Neural progenitor cell (in vitro differentiated cells): ENCODE measurements around the gene GSX2. TPM values are rescaled to one million over a fixed set of nuclear protein-coding genes. Genes with fewer than 3 reads are reported as not detected.

Experiments
- DNase-seq: peaks from one replicate; pipeline ENCODE4 v3.0.0-alpha.2; 2016; ENCODE audit warnings: low spot score
- H2AFZ ChIP-seq: fragments of 200-600 bp; sonication (generic); replicated peaks from 2 replicates; pipeline ENCODE4 v1.6.1; 2016; ENCODE audit warnings: antibody characterized with exemption
- H3F3A ChIP-seq: fragments of 200-600 bp; sonication (generic); 2 replicates; pipeline ENCODE4 v1.6.1; 2016; ENCODE audit warnings: antibody characterized with exemption, low read depth
- H3K27ac ChIP-seq: fragments of 200-600 bp; sonication (generic); 2 replicates; pipeline ENCODE4 v1.5.1; 2016; ENCODE audit warnings: mild to moderate bottlenecking
- H3K27me3 ChIP-seq: fragments of 200-600 bp; sonication (generic); 2 replicates; pipeline ENCODE4 v1.6.1; 2016; ENCODE audit warnings: mild to moderate bottlenecking, moderate library complexity
- H3K36me3 ChIP-seq: fragments of 200-600 bp; sonication (generic); 2 replicates; pipeline ENCODE4 v1.5.1; 2016
- H3K4me1 ChIP-seq: fragments of 200-600 bp; sonication (generic); 2 replicates; pipeline ENCODE4 v1.6.1; 2016; ENCODE audit warnings: mixed run types
- H3K4me2 ChIP-seq: fragments of 200-600 bp; sonication (generic); 2 replicates; pipeline ENCODE4 v1.6.1; 2016
- H3K4me3 ChIP-seq: fragments of 200-600 bp; sonication (generic); 2 replicates; pipeline ENCODE4 v1.5.1; 2016
- H3K79me2 ChIP-seq: fragments of 200-600 bp; sonication (generic); 2 replicates; pipeline ENCODE4 v1.6.1; 2016; ENCODE audit warnings: low read depth
- H3K9ac ChIP-seq: fragments of 200-600 bp; sonication (generic); 2 replicates; pipeline ENCODE4 v1.6.1; 2016
- H3K9me3 ChIP-seq: fragments of 200-600 bp; sonication (generic); 2 replicates; pipeline ENCODE4 v1.5.1; 2016; ENCODE audit warnings: low read depth
- H4K20me1 ChIP-seq: fragments of 200-600 bp; sonication (generic); 2 replicates; pipeline ENCODE4 v1.6.1; 2016; ENCODE audit warnings: low read depth
- H3K27ac Mint-ChIP-seq: 3 replicates; pipeline ENCODE4 v1.8.0; 2021; ENCODE audit warnings: mixed read lengths
- H3K27me3 Mint-ChIP-seq: 2 replicates; pipeline ENCODE4 v1.8.0; 2022; ENCODE audit warnings: low read depth, mild to moderate bottlenecking, inconsistent platforms, moderate library complexity, mixed read lengths; ENCODE audit not compliant: insufficient read depth
- H3K36me3 Mint-ChIP-seq: 3 replicates; pipeline ENCODE4 v1.8.0; 2021; ENCODE audit warnings: mixed read lengths
- H3K4me1 Mint-ChIP-seq: 3 replicates; pipeline ENCODE4 v1.8.0; 2021; ENCODE audit warnings: mixed read lengths
- H3K4me3 Mint-ChIP-seq: 3 replicates; pipeline ENCODE4 v1.8.0; 2021; ENCODE audit warnings: mild to moderate bottlenecking, moderate library complexity, mixed read lengths
- H3K9me3 Mint-ChIP-seq: 3 replicates; pipeline ENCODE4 v1.8.0; 2020; ENCODE audit warnings: mixed read lengths
- CTCF ChIP-seq: fragments of 200-600 bp; sonication (generic); IDR thresholded peaks from 2 replicates; pipeline ENCODE4 v1.5.1; 2017; ENCODE audit warnings: antibody characterized with exemption, mild to moderate bottlenecking
- EZH2 ChIP-seq: fragments of 200-600 bp; sonication (generic); IDR thresholded peaks from 2 replicates; pipeline ENCODE4 v1.6.1; 2017; ENCODE audit warnings: antibody characterized with exemption, mild to moderate bottlenecking, moderate library complexity
- EZH2phosphoT487 ChIP-seq: fragments of 200-600 bp; sonication (generic); IDR thresholded peaks from 2 replicates; pipeline ENCODE4 v1.6.1; 2017; ENCODE audit warnings: antibody characterized with exemption
- total RNA-seq: library from RNA; depleted of rRNA; stranded (reverse); fragments of >200 nt; gene quantifications from 2 replicates; pipeline ENCODE4 v1.2.3, GENCODE V29; 2015; ENCODE audit warnings: low replicate concordance

GSX2 gene
- total RNA-seq, 1 donor from 2014 or later, result not detected

DNA sequence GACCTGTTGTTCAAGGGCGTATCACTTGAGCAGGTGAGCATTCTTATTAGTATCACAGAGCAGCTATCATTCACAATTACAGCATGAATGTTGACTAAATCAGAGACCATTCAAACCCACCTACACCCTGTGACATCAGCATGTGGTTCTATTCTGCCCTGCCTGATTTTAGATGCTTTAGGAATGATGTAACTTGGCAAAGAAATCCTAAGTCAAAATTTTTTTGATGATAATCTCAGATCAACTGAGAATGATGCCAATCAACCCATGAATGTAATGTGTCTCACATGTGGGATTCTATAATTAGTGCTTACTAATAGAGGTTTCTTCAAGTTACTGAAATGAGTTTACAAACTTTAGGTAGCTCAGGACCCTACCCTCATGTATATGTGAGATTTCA, 22.2 kb upstream of the GSX2 start:
- TF ChIP-seq EZH2phosphoT487 (no peak), EZH2 (no peak), CTCF (no peak)
- Histone ChIP-seq H3K9ac (no peak overlapping the region), H3K79me2 (no peaks in the 10 kb centered on the region), H2AFZ (no peak overlapping the region), H3K27me3 (no peaks in the 10 kb centered on the region), H3K4me1 (no peaks in the 10 kb centered on the region), H4K20me1 (no peaks in the 10 kb centered on the region), H3K9me3 (no peaks in the 10 kb centered on the region), H3K4me3 (no peak overlapping the region), H3F3A (no peaks in the 10 kb centered on the region), H3K4me2 (no peak overlapping the region), H3K27ac (no peak overlapping the region), H3K36me3 (no peaks in the 10 kb centered on the region)
- no peak for DNase-seq
- Mint-ChIP-seq H3K9me3 (no peaks in the 10 kb centered on the region), H3K27me3 (peaks cover 5% of the 10 kb centered on the region), H3K4me3 (no peak overlapping the region), H3K27ac (no peak overlapping the region), H3K36me3 (no peaks in the 10 kb centered on the region), H3K4me1 (no peaks in the 10 kb centered on the region)

DNA sequence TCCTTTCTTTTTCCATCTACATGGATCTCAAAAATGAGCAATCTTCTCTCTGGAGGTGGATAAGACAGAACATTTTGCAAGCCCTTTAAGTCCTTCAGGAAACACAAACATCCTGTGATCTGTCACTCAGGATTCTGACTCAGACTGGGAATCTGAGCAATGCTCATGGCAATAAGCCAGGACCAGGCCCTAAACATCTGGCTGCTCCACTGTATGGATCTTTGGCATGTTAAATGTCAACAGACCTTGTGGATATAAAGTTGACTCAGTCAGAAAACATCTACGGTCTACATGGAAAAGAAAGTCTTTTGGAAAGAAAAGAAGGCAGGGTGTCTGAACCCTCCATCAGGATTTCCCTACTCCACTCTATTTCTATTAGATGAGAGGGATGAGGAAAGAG, 17.8 kb upstream of the GSX2 start:
- Histone ChIP-seq H3K4me1 (no peaks in the 10 kb centered on the region), H3K36me3 (no peaks in the 10 kb centered on the region), H3K27ac (no peak overlapping the region), H3K79me2 (no peaks in the 10 kb centered on the region), H3K4me3 (no peak overlapping the region), H2AFZ (no peak overlapping the region), H3K9ac (no peak overlapping the region), H4K20me1 (no peaks in the 10 kb centered on the region), H3K9me3 (no peaks in the 10 kb centered on the region), H3K4me2 (no peak overlapping the region), H3F3A (no peaks in the 10 kb centered on the region), H3K27me3 (peaks cover 16% of the 10 kb centered on the region)
- no peak for DNase-seq
- no peak overlapping the region for H3K4me3 Mint-ChIP-seq
- no peaks in the 10 kb centered on the region for H3K36me3 Mint-ChIP-seq
- no peak overlapping the region for H3K27ac Mint-ChIP-seq
- H3K4me1 Mint-ChIP-seq, result no peaks in the 10 kb centered on the region
- TF ChIP-seq EZH2 (no peak), CTCF (no peak), EZH2phosphoT487 (no peak)
- no peaks in the 10 kb centered on the region for H3K9me3 Mint-ChIP-seq
- peaks cover 11% of the 10 kb centered on the region for H3K27me3 Mint-ChIP-seq

- no peaks in the 10 kb centered on the region for H3K36me3 ChIP-seq
- no peaks in the 10 kb centered on the region for H3K4me1 ChIP-seq
- Mint-ChIP-seq H3K4me1 (no peaks in the 10 kb centered on the region), H3K9me3 (no peaks in the 10 kb centered on the region), H3K27me3 (peaks cover 13% of the 10 kb centered on the region), H3K36me3 (no peaks in the 10 kb centered on the region), H3K4me3 (no peak overlapping the region), H3K27ac (no peak overlapping the region)
- H3K27ac ChIP-seq, result no peak overlapping the region
- H2AFZ ChIP-seq, result no peak overlapping the region
- H3K27me3 ChIP-seq, result peaks cover 47% of the 10 kb centered on the region
- no peaks in the 10 kb centered on the region for H3K79me2 ChIP-seq
- no peaks in the 10 kb centered on the region for H3F3A ChIP-seq
- TF ChIP-seq CTCF (no peak), EZH2phosphoT487 (no peak)
- no peaks in the 10 kb centered on the region for H3K9me3 ChIP-seq
- H4K20me1 ChIP-seq, result no peaks in the 10 kb centered on the region
- no peak overlapping the region for H3K4me2 ChIP-seq
- no peak overlapping the region for H3K4me3 ChIP-seq
- no peak for DNase-seq
- H3K9ac ChIP-seq, result no peak overlapping the region
Measured at GRCh38 chr4:54085284-54085683, 14.7 kb upstream of the GSX2 start.

- no peak overlapping the region for H3K4me3 ChIP-seq
- TF ChIP-seq EZH2, result no peak
- TF ChIP-seq CTCF, result no peak
- TF ChIP-seq EZH2phosphoT487, result no peak
- H3F3A ChIP-seq, result peaks cover 21% of the 10 kb centered on the region
- Mint-ChIP-seq H3K27ac (no peak overlapping the region), H3K4me1 (peaks cover 28% of the 10 kb centered on the region), H3K9me3 (no peaks in the 10 kb centered on the region), H3K4me3 (no peak overlapping the region), H3K36me3 (no peaks in the 10 kb centered on the region), H3K27me3 (peaks cover 42% of the 10 kb centered on the region)
- no peaks in the 10 kb centered on the region for H3K79me2 ChIP-seq
- peaks cover 93% of the 10 kb centered on the region for H3K27me3 ChIP-seq
- H3K36me3 ChIP-seq, result no peaks in the 10 kb centered on the region
- H3K27ac ChIP-seq, result no peak overlapping the region
- no peak overlapping the region for H2AFZ ChIP-seq
- no peaks in the 10 kb centered on the region for H3K9me3 ChIP-seq
- H4K20me1 ChIP-seq, result peaks cover 28% of the 10 kb centered on the region
- H3K4me2 ChIP-seq, result no peak overlapping the region
- peaks cover 14% of the 10 kb centered on the region for H3K4me1 ChIP-seq
- no peak overlapping the region for H3K9ac ChIP-seq
- DNase-seq, result no peak
Measured at GRCh38 chr4:54089875-54090274, 10.1 kb upstream of the GSX2 start.
